Epithelial cell of proximal tubule (primary cell): ENCODE measurements around the gene PKM. TPM values are rescaled to one million over a fixed set of nuclear protein-coding genes. Genes with fewer than 3 reads are reported as not detected.

ENCODE experiments used
- DNase-seq: peaks from one replicate; pipeline ENCODE4 v3.0.0-alpha.2; 2011; ENCODE audit warnings: low read depth
- H3K4me3 ChIP-seq: 2 replicates; pipeline ENCODE4 v1.5.1; 2011; ENCODE audit warnings: low read depth, mild to moderate bottlenecking, low read length
- total RNA-seq: library from RNA; depleted of rRNA; stranded (reverse); fragments of >200 nt; gene quantifications from 2 replicates; pipeline ENCODE4 v1.2.3, GENCODE V29; 2015
- TF ChIP-seq, protein P1 (sequence below): conservative IDR thresholded peaks from 2 replicates; pipeline ENCODE4 v1.5.1; 2012; ENCODE audit warnings: low read depth, mild to moderate bottlenecking, low read length

The PKM gene
- total RNA-seq, 1 donor from 2014 or later, result 1,902 TPM

DNA sequence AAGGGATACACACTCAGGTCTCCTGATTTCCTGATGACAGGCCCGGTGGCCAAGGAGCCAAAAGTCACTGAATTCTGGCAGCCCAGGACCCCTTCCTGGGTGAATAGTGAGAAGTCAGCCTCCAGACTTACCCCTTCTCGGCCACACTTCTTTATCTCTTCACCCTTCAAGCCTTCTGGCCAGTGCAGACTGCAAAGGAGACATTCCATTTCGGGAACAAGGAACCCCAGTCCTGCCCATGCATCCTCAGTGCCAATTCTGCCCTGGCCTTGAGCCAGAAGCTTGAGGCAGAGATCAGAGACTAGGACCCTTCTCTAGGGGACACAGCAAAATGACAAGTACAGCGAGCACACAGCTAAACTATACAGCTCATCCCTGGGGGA is 62.2 kb downstream of the PKM start:
- DNase-seq, result no peak
- no peak overlapping the region for H3K4me3 ChIP-seq
- TF ChIP-seq, protein P1, sequence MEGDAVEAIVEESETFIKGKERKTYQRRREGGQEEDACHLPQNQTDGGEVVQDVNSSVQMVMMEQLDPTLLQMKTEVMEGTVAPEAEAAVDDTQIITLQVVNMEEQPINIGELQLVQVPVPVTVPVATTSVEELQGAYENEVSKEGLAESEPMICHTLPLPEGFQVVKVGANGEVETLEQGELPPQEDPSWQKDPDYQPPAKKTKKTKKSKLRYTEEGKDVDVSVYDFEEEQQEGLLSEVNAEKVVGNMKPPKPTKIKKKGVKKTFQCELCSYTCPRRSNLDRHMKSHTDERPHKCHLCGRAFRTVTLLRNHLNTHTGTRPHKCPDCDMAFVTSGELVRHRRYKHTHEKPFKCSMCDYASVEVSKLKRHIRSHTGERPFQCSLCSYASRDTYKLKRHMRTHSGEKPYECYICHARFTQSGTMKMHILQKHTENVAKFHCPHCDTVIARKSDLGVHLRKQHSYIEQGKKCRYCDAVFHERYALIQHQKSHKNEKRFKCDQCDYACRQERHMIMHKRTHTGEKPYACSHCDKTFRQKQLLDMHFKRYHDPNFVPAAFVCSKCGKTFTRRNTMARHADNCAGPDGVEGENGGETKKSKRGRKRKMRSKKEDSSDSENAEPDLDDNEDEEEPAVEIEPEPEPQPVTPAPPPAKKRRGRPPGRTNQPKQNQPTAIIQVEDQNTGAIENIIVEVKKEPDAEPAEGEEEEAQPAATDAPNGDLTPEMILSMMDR, result no peak

DNA sequence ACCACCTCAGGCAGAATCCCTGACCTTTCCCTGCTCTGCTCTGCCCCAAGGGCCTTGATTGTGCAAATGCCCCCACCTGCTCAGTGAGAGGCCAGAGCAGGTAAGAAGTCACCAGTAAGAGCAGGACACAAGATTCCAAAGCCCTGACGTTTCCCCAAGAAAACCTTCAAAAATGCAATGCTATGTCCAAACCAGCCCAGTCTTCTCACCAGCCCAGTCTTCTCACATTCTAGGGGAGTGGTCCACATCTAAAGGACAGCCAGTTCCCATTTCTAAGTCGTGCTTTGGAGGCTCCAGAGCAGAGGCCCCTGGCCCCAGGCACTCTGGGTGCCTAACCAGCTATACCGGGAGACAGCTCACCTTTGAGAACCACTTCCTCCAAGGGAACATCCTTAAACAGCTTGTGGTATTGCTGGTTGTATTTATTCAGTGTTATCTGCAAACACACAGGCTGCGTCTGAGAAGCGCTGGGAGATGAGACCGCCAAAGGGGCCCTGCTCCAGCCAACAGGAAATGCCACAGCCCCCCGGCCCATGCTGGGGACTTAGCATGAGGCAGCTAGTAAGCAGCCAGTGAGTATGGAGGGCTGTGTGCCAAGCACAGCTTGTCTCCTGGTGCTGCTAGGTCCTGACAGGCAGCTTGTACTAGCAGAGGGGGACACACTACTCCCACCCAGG is 62.7 kb downstream of the PKM start:
- TF ChIP-seq, protein P1, result no peak
- no peak for DNase-seq
- H3K4me3 ChIP-seq, result no peak overlapping the region

DNA sequence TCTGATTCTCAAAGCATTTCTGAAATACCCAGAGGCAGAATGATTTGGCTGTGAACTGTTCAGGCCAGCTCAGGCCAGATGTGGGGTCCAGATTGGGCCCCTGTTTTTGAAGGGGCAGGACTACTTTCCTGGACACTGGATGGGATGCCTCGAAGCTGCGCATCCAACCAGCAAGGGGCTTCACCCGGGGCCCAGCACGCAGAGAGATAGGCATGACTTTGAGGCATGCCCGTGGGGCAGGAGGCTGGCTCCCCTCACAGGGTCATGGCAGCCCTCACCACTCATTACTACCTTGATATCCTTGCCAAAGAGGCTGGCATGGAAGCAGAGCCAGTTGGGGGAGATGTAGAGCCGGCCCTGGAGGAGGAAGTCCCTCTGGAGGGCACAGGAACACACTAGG is 63.5 kb downstream of the PKM start:
- no peak overlapping the region for H3K4me3 ChIP-seq
- no peak for DNase-seq
- TF ChIP-seq, protein P1, result no peak

DNA sequence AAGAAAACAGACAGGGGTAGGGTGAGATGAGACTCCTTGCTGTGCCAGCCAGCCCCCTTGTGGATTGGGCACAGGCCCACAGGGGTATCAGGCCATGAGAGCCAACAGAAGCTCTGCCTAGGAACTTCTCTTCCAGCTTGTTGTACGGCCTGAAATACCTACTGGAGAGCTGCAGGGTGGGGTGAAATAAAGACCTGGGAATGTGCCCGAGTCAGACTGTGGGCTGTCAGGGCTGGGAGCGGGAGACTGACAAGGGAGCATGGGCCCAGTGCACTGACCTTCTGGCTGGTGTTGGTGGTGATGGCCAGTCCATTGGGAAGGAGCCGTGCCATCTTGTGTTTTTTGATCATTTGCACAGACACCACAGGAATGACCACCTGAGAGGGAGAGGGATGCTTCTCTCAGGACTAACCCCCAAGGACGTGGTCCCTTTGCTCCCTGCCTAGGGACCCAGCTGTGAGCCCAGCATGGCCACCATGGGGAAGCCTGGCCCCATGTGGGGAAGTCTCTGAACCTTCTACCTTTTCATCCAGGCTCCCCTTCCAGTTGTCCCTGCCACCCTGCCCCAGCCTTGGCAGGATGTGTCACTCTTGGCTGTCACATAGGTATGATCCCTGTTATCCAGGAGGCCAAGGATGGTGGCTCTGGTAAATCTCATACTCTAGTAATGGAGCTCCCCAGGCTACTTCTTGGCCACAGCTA is 64.1 kb downstream of the PKM start:
- TF ChIP-seq, protein P1, result no peak
- no peak for DNase-seq
- no peak overlapping the region for H3K4me3 ChIP-seq

DNA sequence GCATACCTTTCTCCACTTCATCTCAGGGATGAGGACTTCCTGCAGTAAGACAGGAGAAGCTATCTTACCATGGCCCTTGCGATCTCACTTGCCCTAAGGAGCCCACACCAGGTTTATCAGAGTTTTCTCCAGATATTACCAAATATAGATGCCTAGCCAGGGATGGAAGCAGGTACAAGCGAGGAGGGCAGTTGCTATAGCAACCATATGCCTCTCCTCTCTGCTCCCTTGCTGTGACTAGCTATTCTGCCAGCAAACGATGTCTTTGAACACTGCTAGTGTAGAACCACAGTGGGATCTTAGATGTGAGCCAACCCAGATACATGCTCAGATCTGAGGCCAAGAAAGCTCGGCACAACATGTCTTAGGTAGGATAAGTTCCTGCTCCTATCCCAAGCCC is 67.3 kb downstream of the PKM start:
- no peak overlapping the region for H3K4me3 ChIP-seq
- no peak for DNase-seq
- TF ChIP-seq, protein P1, result no peak

DNA sequence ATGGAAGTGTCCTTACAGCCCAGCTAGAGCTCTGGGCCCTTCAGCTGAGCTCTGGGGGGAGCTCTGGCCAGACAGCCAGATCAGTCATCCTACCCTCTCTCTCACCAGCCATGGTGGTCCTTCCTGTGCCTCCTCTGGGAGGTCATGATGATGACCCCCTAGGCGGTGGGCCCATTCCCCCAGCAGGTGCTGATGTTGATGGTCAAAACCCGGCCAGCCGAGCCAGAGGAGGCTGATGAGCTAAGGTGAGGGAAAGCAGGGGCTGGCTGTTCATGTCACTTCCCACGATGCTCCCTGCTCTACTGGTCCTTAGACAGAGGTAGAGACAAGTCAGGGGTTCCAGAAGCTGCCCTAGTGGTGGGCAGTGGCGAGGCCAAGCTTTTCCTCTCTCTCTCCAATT is 68.4 kb downstream of the PKM start:
- H3K4me3 ChIP-seq, result no peak overlapping the region
- DNase-seq, result no peak
- TF ChIP-seq, protein P1, result no peak
